GM21737 (cell line): ENCODE measurements around the gene GNG7.

Experiments
- ATAC-seq: cut with Tn5 transposase; IDR thresholded peaks from one replicate; pipeline ENCODE4 v1.9.1; 2021; ENCODE audit warnings: mild to moderate bottlenecking, moderate library complexity; ENCODE audit not compliant: unreplicated experiment

The GNG7 gene

GRCh38 chr19:2702170-2703076 lies at the start of gene GNG7:
Gene GNG7, minus strand, starts transcription at chr19:2702694. Its CDS starts 182,006 bp downstream, at chr19:2520688.
- peak; percentile 79 for ATAC-seq

GRCh38 chr19:2751438-2751830 lies 48.9 kb upstream of the GNG7 start:
- ATAC-seq: no peak

DNA sequence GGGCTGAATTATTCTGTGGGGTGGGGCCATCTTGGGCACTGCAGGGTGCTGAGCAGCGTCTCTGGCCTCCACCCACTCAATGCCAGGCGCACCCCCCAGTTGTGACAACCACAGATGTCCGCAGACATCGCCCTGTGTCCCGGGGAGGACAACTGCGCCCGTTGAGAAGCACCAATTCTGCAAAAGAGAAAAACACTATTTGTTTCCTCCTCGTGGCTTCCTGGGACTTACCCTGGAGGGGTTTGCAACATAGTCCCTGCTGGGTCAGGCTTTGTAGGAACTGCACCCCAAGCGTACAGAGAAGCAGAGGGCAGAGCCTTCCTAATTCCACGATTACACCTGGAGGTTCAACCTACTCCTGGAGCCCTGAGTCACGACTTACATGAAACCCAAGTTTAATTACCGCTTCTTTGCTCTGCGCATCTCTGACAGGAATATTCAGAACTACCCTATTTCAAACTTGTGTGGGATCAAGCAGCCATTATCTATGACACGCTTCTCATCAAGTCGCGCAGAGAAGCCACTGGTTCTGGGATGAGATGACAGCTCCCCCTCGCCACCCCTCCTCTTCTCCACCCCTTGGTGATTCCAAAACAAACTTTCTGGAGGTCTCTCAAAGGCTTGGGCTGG lies 48.4 kb upstream of the GNG7 start:
- ATAC-seq: no peak

GRCh38 chr19:2747349-2747748 lies 44.9 kb upstream of the GNG7 start:
- ATAC-seq: no peak

DNA sequence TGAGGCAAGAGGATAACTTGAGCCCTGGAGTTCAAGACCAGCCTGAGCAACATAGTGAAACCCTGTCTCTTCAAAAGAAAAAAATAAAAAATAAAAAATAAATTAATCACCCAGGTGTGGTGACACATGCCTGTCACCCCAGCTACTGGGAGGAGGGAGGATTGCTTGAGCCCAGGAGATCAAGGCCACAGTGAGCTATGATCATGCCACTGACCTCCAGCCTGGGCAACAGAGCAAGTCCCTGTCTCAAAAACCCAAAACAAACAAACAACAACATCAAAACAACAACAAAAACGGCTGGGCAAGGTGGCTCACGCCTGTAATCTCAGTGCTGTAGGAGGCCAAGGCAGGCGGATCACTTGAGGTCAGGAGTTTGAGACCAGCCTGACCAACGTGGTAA lies 41.6 kb upstream of the GNG7 start:
- no peak for ATAC-seq

DNA sequence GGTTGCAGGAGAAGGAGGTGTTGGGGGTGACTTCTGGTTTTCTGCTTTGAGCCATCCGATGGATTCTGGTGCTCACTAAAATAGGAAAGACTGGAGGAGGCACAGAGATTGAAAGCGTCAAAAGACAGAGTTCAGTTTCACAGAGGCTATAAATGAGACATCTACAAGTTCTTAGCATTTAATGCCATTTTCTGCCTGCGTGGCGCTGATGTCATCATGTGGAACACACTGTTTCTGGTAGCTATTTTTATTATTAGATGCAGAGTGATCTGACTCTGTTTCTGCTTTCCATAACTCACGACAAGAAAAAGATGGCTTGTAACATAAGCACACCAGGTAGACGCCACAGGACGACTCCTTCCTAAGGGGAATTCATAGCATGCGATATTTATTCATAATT lies 40.6 kb upstream of the GNG7 start:
- ATAC-seq: no peak

- no peak for ATAC-seq
Observed at GRCh38 chr19:2740314-2740656, 37.8 kb upstream of the GNG7 start.

DNA sequence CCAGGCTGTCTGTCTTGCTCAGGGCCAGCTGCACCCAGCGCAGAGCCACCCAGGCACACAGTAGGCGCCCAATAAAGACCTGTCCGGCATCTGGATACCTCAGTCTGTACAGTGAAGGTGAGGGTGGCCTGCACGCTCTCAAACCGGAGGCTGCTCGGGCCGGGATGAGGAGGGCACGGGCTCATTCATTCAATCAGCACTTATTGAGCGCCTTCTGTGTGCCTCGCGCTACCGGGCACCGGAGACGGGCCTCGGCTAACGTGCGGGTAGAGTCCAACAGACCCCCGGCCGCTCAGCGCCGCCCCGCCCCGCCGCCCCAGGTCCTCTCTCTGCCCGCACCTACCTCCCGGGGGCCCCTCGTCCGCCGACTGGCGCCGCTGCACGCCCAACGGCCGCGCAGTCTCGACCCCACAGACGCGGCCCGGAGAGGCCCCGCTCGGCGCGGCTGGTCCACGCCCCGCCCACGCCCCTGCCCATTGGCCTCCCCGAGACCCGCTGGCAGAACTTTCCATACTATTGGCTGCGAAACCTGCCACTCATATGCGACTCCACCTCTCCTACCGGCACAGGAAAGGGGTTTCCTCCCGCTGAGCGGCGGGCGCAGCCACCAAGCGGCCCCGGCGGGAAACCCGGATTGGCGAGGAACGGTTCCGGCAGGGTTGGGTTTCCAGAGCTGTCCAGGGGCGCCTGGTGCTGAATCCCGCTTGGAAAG lies 37.3 kb upstream of the GNG7 start, which contains the start of gene SLC39A3:
SLC39A3 (minus strand) TSS at position 416 of the 712 bp plus-strand sequence. CDS start 2,760 bp downstream, outside the sequence.
- ATAC-seq: peak; percentile 92

DNA sequence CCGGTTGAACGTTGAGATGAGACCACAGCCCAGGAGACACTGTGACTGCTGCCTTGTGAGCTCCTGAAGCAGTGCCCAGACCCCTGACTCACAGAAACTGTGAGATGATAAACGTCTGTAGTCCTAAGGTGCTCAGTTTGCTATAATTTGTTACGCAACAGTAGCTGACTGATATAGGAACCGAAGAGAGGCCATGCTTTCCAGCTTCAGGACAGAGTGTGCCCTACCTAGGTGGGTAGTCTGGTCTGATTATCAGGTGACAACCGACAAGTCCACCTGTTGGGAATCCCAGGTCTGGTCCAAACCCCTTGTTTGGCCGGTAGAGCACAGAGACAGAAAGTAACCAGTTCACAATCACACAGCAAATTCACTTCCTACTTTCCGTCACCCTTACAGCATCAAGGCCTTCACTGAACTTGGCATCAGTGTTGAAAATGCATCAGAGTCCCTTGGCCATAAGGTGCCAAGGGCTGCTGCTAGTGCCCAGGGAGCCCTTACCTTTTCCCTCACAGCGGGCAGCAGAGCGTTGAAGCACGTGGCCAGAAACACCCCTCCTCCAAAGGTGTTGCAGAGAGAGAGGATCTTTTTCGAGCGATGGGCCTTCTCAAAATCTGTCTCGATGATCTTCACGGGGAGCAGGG lies 34.2 kb upstream of the GNG7 start:
- ATAC-seq: no peak

GRCh38 chr19:2735374-2735773 lies 32.9 kb upstream of the GNG7 start:
- ATAC-seq: no peak

GRCh38 chr19:2734589-2735288 lies 32.2 kb upstream of the GNG7 start:
- ATAC-seq: no peak

GRCh38 chr19:2733930-2734588 lies 31.6 kb upstream of the GNG7 start:
- ATAC-seq: no peak

- no peak for ATAC-seq
Observed at GRCh38 chr19:2732883-2733282, 30.4 kb upstream of the GNG7 start.

GRCh38 chr19:2732157-2732725 lies 29.7 kb upstream of the GNG7 start:
- no peak for ATAC-seq

GRCh38 chr19:2731181-2731995 lies 28.9 kb upstream of the GNG7 start:
- ATAC-seq: no peak

DNA sequence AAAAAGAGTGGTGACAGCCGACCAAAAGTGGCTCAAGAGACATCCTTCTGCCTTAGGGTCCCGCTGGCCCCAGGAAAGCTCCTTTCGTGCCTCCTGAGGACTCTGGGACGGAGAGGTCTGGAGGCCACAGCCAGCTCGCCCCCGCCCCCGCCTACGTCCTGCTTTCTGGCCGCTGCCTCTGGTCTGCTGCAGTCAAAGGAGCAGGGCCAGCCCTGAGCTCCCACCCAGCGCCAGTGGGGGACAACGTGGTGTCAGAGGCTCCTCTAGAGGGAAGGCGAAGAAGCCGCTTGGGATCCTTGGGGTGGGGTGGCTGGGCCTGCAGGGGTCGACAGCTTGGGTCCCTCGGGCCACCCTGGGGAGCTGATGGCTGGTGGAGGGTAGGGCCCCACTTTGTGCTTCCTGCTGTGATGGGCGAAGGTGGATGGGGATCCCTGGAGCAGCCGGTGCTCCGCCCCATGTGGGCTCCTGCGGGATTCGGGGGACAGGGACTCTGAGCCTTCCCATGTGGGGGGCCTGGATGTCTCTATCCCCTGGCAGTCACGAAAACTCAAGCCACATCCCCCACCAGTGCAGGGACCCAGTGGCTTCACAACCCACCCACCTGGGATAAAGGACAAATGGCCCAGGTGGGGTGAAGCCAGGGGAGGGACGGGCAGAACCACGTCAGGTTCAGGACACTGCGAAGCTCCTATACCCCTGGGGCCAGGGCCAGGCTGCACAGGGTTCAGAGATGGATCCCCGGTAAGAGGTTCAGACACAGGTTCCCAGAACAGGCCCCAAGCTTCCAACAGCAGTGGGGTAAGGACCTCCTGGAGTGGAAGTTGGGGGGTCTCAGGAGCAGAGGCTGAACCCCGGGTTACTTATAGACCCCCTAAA lies 27.7 kb upstream of the GNG7 start:
- ATAC-seq: no peak

GRCh38 chr19:2728783-2729387 lies 26.4 kb upstream of the GNG7 start:
- ATAC-seq: no peak

DNA sequence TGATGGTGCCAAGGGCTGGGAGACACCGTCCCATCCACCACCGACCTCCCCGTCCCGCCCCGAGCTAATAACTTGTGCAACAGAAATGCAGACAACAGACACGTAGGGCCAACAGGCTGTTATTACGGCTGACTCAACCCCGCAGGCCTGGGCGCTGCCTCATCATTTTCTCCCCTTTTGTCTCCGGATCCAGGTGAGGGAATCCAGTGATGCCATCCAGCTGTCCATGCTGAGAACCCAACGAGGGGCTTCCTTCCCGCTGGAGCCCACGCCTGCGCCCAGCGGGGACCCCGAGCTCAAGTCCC lies 25.1 kb upstream of the GNG7 start:
- ATAC-seq: no peak
